ENCODE data around the gene PDGFD.

The PDGFD gene

DNA sequence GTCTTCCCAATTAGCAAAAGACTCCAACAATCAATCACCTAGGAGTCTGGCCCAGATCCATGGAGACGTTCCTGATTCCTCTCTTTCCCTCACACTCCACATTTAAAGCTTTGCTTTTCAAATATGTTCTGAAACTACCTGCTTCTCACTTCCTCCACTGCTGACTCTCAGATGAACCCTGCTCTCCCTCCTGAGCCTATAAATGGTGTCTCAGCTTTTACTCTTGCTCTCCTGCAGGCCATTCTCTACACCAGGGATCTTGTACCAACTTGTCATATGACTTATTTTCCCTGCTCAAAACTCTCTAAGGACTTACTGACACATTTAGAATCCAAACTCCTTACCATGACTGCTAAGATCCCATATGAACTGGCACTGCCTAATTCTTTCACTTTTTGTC lies 265.9 kb downstream of the PDGFD start:
- H3K9ac ChIP-seq (ENCODE audit: low read length) = no peak overlapping the region
- H3K79me2 ChIP-seq (ENCODE audit: low read length) = no peaks in the 10 kb centered on the region
- no peak overlapping the region for H2AFZ ChIP-seq (ENCODE audit: low read depth, low read length)
- H3K4me2 ChIP-seq (ENCODE audit: low read length) = peak overlapping the region; percentile 69
- H3K4me3 ChIP-seq (ENCODE audit: low read length) = peak overlapping the region; percentile 50
- H3K9me3 ChIP-seq (ENCODE audit: insufficient read depth, low read length) = no peaks in the 10 kb centered on the region
- peaks cover 22% of the 10 kb centered on the region for H3K27me3 ChIP-seq (ENCODE audit: low read depth, low read length)
- peak overlapping the region; percentile 37; the same call in 1 of the 2 replicates for H3K27ac ChIP-seq (ENCODE audit: low read length)
- H3K4me1 ChIP-seq (ENCODE audit: low read length) = peaks cover 29% of the 10 kb centered on the region
- TF ChIP-seq EZH2phosphoT487 (IDR thresholded peaks at IDR 0.05; ENCODE audit: low read depth) = no peak
- no peaks in the 10 kb centered on the region for H3K36me3 ChIP-seq (replicated peaks; ENCODE audit: low read depth, low read length)
- H4K20me1 ChIP-seq (ENCODE audit: insufficient read depth, low read length) = no peaks in the 10 kb centered on the region

DNA sequence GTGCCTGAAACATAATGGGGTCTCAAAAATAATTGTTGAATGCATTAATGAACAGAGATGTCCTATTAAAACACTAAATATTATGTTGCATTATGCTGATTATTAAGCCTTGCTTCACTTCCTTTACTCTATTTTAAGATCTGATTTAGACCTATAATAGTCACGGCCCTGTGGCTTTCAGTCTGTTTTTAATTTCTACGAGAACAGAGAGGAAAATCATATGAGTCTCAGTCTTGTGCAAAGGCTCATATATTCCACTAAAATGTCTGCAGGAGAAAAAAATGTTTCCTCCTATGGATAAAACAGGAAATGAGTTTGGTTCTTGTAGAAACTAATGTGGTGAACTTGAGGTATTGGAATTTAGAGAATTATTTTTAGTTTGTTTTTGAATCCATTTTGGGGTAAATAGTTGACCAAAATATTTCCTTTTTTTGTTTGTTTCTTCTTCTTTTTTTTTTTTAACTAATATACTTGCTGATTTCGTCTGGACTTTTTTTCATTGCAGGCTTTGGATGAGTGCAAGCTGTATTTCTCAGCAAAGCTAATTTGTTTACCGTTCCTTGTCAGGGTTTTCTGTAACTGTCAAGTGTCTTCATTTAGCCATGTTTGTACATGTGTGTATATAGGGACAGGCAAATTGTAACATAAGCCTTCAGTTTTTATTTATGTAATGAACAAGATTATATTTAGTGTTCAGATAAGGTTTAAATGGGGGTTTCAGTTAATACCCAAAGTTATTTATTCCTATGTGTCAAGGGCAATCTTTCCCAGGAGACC lies 266.6 kb downstream of the PDGFD start:
- H3K4me2 ChIP-seq (ENCODE audit: low read length) = peak overlapping the region; percentile 69
- H3K4me3 ChIP-seq (ENCODE audit: low read length) = no peak overlapping the region
- no peak overlapping the region for H2AFZ ChIP-seq (ENCODE audit: low read depth, low read length)
- no peaks in the 10 kb centered on the region for H3K9me3 ChIP-seq (ENCODE audit: insufficient read depth, low read length)
- no peak overlapping the region for H3K27ac ChIP-seq (ENCODE audit: low read length)
- H3K9ac ChIP-seq (ENCODE audit: low read length) = no peak overlapping the region
- peaks cover 28% of the 10 kb centered on the region for H3K4me1 ChIP-seq (ENCODE audit: low read length)
- peaks cover 22% of the 10 kb centered on the region for H3K27me3 ChIP-seq (ENCODE audit: low read depth, low read length)
- no peaks in the 10 kb centered on the region for H3K79me2 ChIP-seq (ENCODE audit: low read length)
- no peak for TF ChIP-seq EZH2phosphoT487 (IDR thresholded peaks at IDR 0.05; ENCODE audit: low read depth)
- TF ChIP-seq, protein P1, sequence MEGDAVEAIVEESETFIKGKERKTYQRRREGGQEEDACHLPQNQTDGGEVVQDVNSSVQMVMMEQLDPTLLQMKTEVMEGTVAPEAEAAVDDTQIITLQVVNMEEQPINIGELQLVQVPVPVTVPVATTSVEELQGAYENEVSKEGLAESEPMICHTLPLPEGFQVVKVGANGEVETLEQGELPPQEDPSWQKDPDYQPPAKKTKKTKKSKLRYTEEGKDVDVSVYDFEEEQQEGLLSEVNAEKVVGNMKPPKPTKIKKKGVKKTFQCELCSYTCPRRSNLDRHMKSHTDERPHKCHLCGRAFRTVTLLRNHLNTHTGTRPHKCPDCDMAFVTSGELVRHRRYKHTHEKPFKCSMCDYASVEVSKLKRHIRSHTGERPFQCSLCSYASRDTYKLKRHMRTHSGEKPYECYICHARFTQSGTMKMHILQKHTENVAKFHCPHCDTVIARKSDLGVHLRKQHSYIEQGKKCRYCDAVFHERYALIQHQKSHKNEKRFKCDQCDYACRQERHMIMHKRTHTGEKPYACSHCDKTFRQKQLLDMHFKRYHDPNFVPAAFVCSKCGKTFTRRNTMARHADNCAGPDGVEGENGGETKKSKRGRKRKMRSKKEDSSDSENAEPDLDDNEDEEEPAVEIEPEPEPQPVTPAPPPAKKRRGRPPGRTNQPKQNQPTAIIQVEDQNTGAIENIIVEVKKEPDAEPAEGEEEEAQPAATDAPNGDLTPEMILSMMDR (IDR thresholded peaks at IDR 0.05; ENCODE audit: low read depth, low read length) = no peak
- no peaks in the 10 kb centered on the region for H4K20me1 ChIP-seq (ENCODE audit: insufficient read depth, low read length)
- H3K36me3 ChIP-seq (replicated peaks; ENCODE audit: low read depth, low read length) = no peaks in the 10 kb centered on the region

DNA sequence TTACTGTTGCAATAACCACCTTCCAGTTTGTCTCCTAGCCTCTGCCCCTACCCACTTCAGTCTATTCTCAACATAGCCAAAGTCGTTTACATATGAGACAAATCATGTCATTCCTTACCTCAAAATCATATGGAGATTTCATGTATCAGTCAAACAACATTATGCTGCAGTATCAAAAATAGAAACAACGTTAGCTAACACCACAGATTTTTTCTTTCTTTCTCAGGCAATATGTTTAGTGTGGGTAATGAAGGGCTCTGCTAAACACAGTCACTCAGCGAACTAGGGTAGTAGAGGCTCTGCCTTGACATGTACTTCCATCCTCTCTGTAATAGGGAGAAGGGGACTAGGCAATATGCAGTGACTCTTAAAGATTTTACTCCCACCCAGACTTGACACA lies 268.8 kb downstream of the PDGFD start:
- Histone ChIP-seq H3K9ac (ENCODE audit: low read length) (no peak overlapping the region), H4K20me1 (ENCODE audit: insufficient read depth, low read length) (no peaks in the 10 kb centered on the region), H3K4me1 (ENCODE audit: low read length) (peaks cover 28% of the 10 kb centered on the region), H3K27me3 (ENCODE audit: low read depth, low read length) (peaks cover 22% of the 10 kb centered on the region), H3K4me3 (ENCODE audit: low read length) (no peak overlapping the region), H3K27ac (ENCODE audit: low read length) (no peak overlapping the region), H3K79me2 (ENCODE audit: low read length) (no peaks in the 10 kb centered on the region), H3K36me3 (replicated peaks; ENCODE audit: low read depth, low read length) (no peaks in the 10 kb centered on the region), H3K4me2 (ENCODE audit: low read length) (no peak overlapping the region), H2AFZ (ENCODE audit: low read depth, low read length) (no peak overlapping the region), H3K9me3 (ENCODE audit: insufficient read depth, low read length) (no peaks in the 10 kb centered on the region)
- TF ChIP-seq, protein P1 (IDR thresholded peaks at IDR 0.05; ENCODE audit: low read depth, low read length) = no peak
- TF ChIP-seq EZH2phosphoT487 (IDR thresholded peaks at IDR 0.05; ENCODE audit: low read depth) = no peak

DNA sequence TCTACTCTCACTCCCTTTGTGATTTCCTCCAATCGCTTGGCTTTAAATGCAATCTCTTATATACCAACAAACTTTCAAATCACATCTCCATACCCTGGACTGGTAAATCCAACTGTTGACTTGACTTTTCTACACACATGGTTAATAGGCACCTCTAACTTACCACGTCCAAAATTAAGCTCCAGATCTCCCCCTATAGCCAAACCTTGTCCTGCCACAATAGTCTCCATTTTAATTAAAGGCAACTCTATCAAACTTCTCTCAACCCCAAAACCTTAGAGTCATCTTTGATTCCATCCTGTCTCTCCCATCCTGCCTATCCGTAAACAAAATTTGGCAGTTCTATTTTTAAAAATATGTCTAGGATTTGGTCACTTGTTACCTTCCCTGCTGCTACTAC lies 269.3 kb downstream of the PDGFD start:
- H3K4me3 ChIP-seq (ENCODE audit: low read length) = no peak overlapping the region
- peaks cover 28% of the 10 kb centered on the region for H3K4me1 ChIP-seq (ENCODE audit: low read length)
- no peaks in the 10 kb centered on the region for H3K79me2 ChIP-seq (ENCODE audit: low read length)
- no peaks in the 10 kb centered on the region for H3K9me3 ChIP-seq (ENCODE audit: insufficient read depth, low read length)
- H4K20me1 ChIP-seq (ENCODE audit: insufficient read depth, low read length) = no peaks in the 10 kb centered on the region
- no peak overlapping the region for H3K27ac ChIP-seq (ENCODE audit: low read length)
- H3K36me3 ChIP-seq (replicated peaks; ENCODE audit: low read depth, low read length) = no peaks in the 10 kb centered on the region
- TF ChIP-seq, protein P1 (IDR thresholded peaks at IDR 0.05; ENCODE audit: low read depth, low read length) = no peak
- no peak for TF ChIP-seq EZH2phosphoT487 (IDR thresholded peaks at IDR 0.05; ENCODE audit: low read depth)
- peaks cover 22% of the 10 kb centered on the region for H3K27me3 ChIP-seq (ENCODE audit: low read depth, low read length)
- H3K9ac ChIP-seq (ENCODE audit: low read length) = no peak overlapping the region
- no peak overlapping the region for H2AFZ ChIP-seq (ENCODE audit: low read depth, low read length)
- no peak overlapping the region for H3K4me2 ChIP-seq (ENCODE audit: low read length)

Measured in OCI-LY3 (cell line).